Lower lobe of right lung (tissue), 2 donors: ENCODE data around the gene CUBN. TPM values are rescaled to one million over a fixed set of nuclear protein-coding genes. Genes with fewer than 3 reads are reported as not detected.

ENCODE experiments used
- ATAC-seq, 2 donors: fragments of 200-7000 bp; cut with Tn5 transposase; one replicate each; pipeline ENCODE4 v1.9.1; 2020 to 2022; ENCODE audit warnings: mild to moderate bottlenecking in 2 of 2, moderate library complexity in 2 of 2
- DNase-seq: peaks from one replicate; pipeline ENCODE4 v3.0.0-alpha.2; 2020
- H3K27ac ChIP-seq: fragments of 200-600 bp; one replicate; pipeline ENCODE4 v1.8.0; 2022
- H3K27me3 ChIP-seq: fragments of 200-600 bp; one replicate; pipeline ENCODE4 v1.8.0; 2022; ENCODE audit warnings: low read depth
- H3K36me3 ChIP-seq: fragments of 200-600 bp; one replicate; pipeline ENCODE4 v1.8.0; 2022; ENCODE audit warnings: mild to moderate bottlenecking
- H3K4me1 ChIP-seq: fragments of 200-600 bp; one replicate; pipeline ENCODE4 v1.8.0; 2022
- H3K4me3 ChIP-seq: fragments of 200-600 bp; one replicate; pipeline ENCODE4 v1.8.0; 2022; ENCODE audit warnings: mild to moderate bottlenecking
- H3K9me3 ChIP-seq: fragments of 200-600 bp; one replicate; pipeline ENCODE4 v1.8.0; 2022
- intact Hi-C: fragments of 100-400 bp; cut with DNase I; formaldehyde crosslinking; loops from one replicate; pipeline ENCODE4 v1.11.0; 2022
- total RNA-seq: library from RNA; stranded (reverse); fragmentation: NEBNext Ultra II Directional; extraction: Animal tissue kit (Norgen Biotek cat#: 25700); gene quantifications from one replicate; pipeline ENCODE4 v1.2.1, GENCODE V29; 2021
- TF ChIP-seq, protein P1 (sequence below): fragments of 200-600 bp; IDR thresholded peaks from one replicate; pipeline ENCODE4 v1.8.0; 2022; ENCODE audit warnings: antibody characterized with exemption, mild to moderate bottlenecking
- donor health status: DM: no; HTN: yes; CAD: no; lungs with severe emphysema.

CUBN gene
- total RNA-seq, 1 donor from 2014 or later: 2.2 TPM

DNA sequence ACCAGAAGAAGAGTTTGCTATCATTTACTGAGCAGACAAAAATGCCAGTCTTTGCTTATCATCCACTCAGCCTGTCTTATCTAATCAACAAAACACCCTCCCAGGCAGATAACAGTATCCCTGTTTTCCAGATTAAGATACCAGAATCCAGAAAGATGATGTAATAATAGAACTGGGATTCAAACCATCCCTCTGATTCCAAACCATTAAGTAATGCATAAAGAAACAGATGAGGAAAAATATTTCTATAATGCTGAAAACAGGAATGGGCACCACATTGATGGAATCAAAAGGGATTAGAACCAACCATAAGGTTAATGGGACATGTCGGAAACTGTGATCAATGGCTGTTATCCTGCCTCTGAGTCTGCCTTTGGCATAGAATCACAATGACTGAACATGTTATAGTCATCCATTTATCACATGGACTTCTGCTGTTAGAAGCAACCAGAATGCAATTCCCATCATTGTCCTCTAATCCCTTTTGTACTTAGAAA is 220.3 kb downstream of the CUBN start:
- Histone ChIP-seq H3K36me3 (no peaks in the 10 kb centered on the region), H3K9me3 (no peaks in the 10 kb centered on the region), H3K4me1 (no peaks in the 10 kb centered on the region), H3K27ac (no peak overlapping the region), H3K4me3 (no peak overlapping the region), H3K27me3 (no peaks in the 10 kb centered on the region)
- ATAC-seq (no peak), DNase-seq (no peak)
- intact Hi-C loops: no loop called here
- TF ChIP-seq, protein P1, sequence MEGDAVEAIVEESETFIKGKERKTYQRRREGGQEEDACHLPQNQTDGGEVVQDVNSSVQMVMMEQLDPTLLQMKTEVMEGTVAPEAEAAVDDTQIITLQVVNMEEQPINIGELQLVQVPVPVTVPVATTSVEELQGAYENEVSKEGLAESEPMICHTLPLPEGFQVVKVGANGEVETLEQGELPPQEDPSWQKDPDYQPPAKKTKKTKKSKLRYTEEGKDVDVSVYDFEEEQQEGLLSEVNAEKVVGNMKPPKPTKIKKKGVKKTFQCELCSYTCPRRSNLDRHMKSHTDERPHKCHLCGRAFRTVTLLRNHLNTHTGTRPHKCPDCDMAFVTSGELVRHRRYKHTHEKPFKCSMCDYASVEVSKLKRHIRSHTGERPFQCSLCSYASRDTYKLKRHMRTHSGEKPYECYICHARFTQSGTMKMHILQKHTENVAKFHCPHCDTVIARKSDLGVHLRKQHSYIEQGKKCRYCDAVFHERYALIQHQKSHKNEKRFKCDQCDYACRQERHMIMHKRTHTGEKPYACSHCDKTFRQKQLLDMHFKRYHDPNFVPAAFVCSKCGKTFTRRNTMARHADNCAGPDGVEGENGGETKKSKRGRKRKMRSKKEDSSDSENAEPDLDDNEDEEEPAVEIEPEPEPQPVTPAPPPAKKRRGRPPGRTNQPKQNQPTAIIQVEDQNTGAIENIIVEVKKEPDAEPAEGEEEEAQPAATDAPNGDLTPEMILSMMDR: no peak

DNA sequence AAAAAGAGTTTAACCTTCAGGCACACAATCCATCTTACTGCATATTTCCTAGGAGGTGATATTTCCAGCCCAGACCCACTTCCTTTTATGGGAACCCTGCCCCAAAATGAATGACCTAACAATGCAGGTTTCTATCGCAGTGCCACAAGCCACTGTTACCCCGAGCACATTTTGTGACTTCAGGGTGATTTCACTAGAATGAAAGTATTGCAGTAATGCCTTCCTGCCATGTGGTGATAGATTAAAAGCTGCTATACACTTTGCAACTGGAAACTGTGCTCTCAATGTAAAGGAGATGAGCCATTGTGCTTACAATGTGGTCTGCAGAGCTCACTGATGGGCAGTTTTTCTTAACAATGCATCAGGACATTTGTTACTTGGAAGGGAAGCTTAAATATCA is 221.9 kb downstream of the CUBN start:
- Histone ChIP-seq H3K36me3 (no peaks in the 10 kb centered on the region), H3K27me3 (no peaks in the 10 kb centered on the region), H3K4me1 (no peaks in the 10 kb centered on the region), H3K9me3 (no peaks in the 10 kb centered on the region), H3K27ac (no peak overlapping the region), H3K4me3 (no peak overlapping the region)
- DNase-seq: no peak
- no peak for ATAC-seq
- TF ChIP-seq, protein P1: no peak
- intact Hi-C loops: no loop called here

DNA sequence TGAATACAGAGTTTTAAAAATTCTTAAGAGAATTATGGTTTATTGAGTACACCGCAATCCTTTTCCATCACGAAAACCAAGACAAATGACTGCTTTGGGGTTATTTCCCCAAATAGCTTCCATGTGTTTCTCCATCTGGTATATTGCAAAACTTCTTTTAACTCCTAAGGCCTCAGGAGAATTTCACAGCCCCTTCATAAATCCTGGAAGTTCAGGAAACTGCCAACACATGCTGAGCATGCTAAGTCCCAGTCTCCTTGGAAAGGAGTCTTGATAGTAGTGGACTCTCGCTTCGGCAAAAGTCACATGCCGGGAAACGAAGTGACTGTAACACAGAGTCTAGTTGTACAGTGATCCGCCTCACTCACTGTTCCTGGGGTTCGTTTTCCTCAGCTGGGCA is 224.3 kb downstream of the CUBN start:
- Histone ChIP-seq H3K27ac (no peak overlapping the region), H3K9me3 (no peaks in the 10 kb centered on the region), H3K4me1 (no peaks in the 10 kb centered on the region), H3K36me3 (no peaks in the 10 kb centered on the region), H3K27me3 (no peaks in the 10 kb centered on the region), H3K4me3 (no peak overlapping the region)
- intact Hi-C loops: no loop called here
- TF ChIP-seq, protein P1: no peak
- no peak for ATAC-seq
- DNase-seq: no peak

DNA sequence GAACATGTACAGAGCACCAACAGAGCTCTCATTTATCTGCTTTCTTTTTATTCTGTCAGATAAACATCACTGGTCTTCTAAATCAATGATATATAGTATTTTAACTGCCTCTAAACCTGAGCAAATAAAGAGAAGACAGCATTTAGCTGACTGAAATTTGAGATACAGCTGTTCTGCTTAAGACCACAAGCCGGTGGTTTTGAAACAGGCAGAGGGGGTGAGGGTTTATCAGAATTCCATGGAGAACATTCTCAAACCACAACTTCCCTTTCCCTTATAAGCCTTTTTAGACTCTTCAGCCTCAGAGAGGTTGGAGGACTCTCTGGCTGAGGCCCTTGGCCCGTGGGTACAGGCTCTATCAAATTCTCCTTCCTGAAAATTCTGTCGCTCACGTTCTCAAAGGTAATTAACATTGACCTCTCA is 225.0 kb downstream of the CUBN start:
- ATAC-seq (peak in 1 of 2 donors; percentile 66), DNase-seq (no peak)
- Histone ChIP-seq H3K9me3 (no peaks in the 10 kb centered on the region), H3K4me1 (no peaks in the 10 kb centered on the region), H3K27me3 (no peaks in the 10 kb centered on the region), H3K36me3 (no peaks in the 10 kb centered on the region), H3K4me3 (no peak overlapping the region), H3K27ac (no peak overlapping the region)
- TF ChIP-seq, protein P1: no peak
- intact Hi-C loops: no loop called here

DNA sequence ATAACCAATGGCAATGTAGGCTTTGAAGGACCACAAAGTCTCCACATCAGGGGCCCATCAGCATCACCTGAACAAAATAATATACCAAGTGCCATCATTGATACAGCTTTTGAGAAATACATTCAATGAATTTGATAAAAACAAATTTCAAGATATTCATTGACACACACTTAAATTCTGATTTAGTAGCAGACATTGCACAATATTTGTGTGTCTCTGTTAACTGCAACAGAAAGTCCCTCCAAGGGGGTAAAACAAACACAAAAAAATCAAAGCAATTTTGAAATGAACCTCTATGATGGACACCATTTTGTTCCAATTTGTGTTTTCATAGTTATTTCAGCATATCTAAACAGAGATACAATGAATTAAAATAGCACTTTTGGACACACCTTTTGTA is 225.6 kb downstream of the CUBN start:
- intact Hi-C loops: no loop called here
- ATAC-seq: no peak

More for the DNA sequence above, 225.6 kb downstream of the CUBN start:
- no peaks in the 10 kb centered on the region for H3K27me3 ChIP-seq
- H3K4me1 ChIP-seq: no peaks in the 10 kb centered on the region
- DNase-seq: no peak
- no peaks in the 10 kb centered on the region for H3K36me3 ChIP-seq
- no peak overlapping the region for H3K27ac ChIP-seq
- no peaks in the 10 kb centered on the region for H3K9me3 ChIP-seq
- no peak overlapping the region for H3K4me3 ChIP-seq
- TF ChIP-seq, protein P1: no peak
